GM23338 (cell line): Measurements from ENCODE around the gene DHRS12. TPM values are rescaled to one million over a fixed set of nuclear protein-coding genes. Genes with fewer than 3 reads are reported as not detected.

Experiments used
- ATAC-seq: fragments of 200-7000 bp; cut with Tn5 transposase; 3 replicates; pipeline ENCODE4 v1.9.1; 2020
- DNase-seq: peaks from one replicate; pipeline ENCODE4 v3.0.0-alpha.2; 2015; ENCODE audit warnings: low spot score
- H2AFZ ChIP-seq: fragments of 200-600 bp; sonication (generic); 2 replicates; pipeline ENCODE4 v1.8.0; 2016; ENCODE audit warnings: antibody characterized with exemption, mild to moderate bottlenecking, moderate library complexity
- H3F3A ChIP-seq: fragments of 200-600 bp; sonication (generic); replicated peaks from 2 replicates; pipeline ENCODE4 v1.8.0; 2017; ENCODE audit warnings: antibody characterized with exemption, mixed run types, low read depth
- H3K27ac ChIP-seq: fragments of 200-600 bp; sonication (generic); 2 replicates; pipeline ENCODE4 v1.6.1; 2016; ENCODE audit warnings: low read depth
- H3K27me3 ChIP-seq: fragments of 200-600 bp; sonication (generic); 2 replicates; pipeline ENCODE4 v1.8.0; 2016; ENCODE audit warnings: mild to moderate bottlenecking, mixed run types, moderate library complexity; ENCODE audit not compliant: insufficient read depth
- H3K36me3 ChIP-seq: fragments of 200-600 bp; sonication (generic); 2 replicates; pipeline ENCODE4 v1.8.0; 2016; ENCODE audit warnings: mild to moderate bottlenecking; ENCODE audit not compliant: insufficient read depth
- H3K4me1 ChIP-seq: fragments of 200-600 bp; sonication (generic); 2 replicates; pipeline ENCODE4 v1.8.0; 2016; ENCODE audit warnings: mild to moderate bottlenecking, moderate library complexity; ENCODE audit not compliant: insufficient read depth
- H3K4me2 ChIP-seq: fragments of 200-600 bp; sonication (generic); 2 replicates; pipeline ENCODE4 v1.7.1; 2017; ENCODE audit warnings: mixed run types
- H3K4me3 ChIP-seq: fragments of 200-600 bp; sonication (generic); 2 replicates; pipeline ENCODE4 v1.6.1; 2016; ENCODE audit warnings: mixed run types
- H3K79me2 ChIP-seq: fragments of 200-600 bp; sonication (generic); replicated peaks from 2 replicates; pipeline ENCODE4 v1.8.0; 2017; ENCODE audit warnings: mild to moderate bottlenecking; ENCODE audit not compliant: insufficient read depth
- H3K9me2 ChIP-seq: fragments of 200-600 bp; sonication (generic); 2 replicates; pipeline ENCODE4 v1.8.0; 2017; ENCODE audit not compliant: insufficient read depth
- H4K20me1 ChIP-seq: fragments of 200-600 bp; sonication (generic); replicated peaks from 2 replicates; pipeline ENCODE4 v1.8.0; 2017; ENCODE audit warnings: mild to moderate bottlenecking; ENCODE audit not compliant: insufficient read depth
- H3K27ac Mint-ChIP-seq: 2 replicates; pipeline ENCODE4 v1.8.0; 2020; ENCODE audit warnings: inconsistent platforms, mild to moderate bottlenecking, moderate library complexity, mixed read lengths
- H3K27me3 Mint-ChIP-seq: 3 replicates; pipeline ENCODE4 v1.8.0; 2022; ENCODE audit warnings: low read depth, mild to moderate bottlenecking, moderate library complexity, mixed read lengths, inconsistent platforms; ENCODE audit not compliant: insufficient read depth, poor library complexity
- H3K36me3 Mint-ChIP-seq: 3 replicates; pipeline ENCODE4 v1.8.0; 2021; ENCODE audit warnings: low read depth, mild to moderate bottlenecking, inconsistent platforms, moderate library complexity, mixed read lengths
- H3K4me1 Mint-ChIP-seq: 3 replicates; pipeline ENCODE4 v1.8.0; 2020; ENCODE audit warnings: mild to moderate bottlenecking, inconsistent platforms, mixed read lengths
- H3K4me3 Mint-ChIP-seq: 3 replicates; pipeline ENCODE4 v1.8.0; 2021; ENCODE audit warnings: moderate library complexity, mild to moderate bottlenecking, inconsistent platforms, mixed read lengths
- H3K9me3 Mint-ChIP-seq: 3 replicates; pipeline ENCODE4 v1.8.0; 2020; ENCODE audit warnings: moderate library complexity, mild to moderate bottlenecking, inconsistent platforms, mixed read lengths
- CTCF ChIP-seq, 2 experiments: fragments of 200-600 bp in 1 of 2; sonication (generic) in 1 of 2; conservative IDR thresholded peaks; 2 replicates each; pipeline versions ENCODE4 v1.5.1 to v1.6.1; 2016 to 2017; ENCODE audit warnings: antibody characterized with exemption in 2 of 2, low read depth in 2 of 2, mild to moderate bottlenecking in 2 of 2, moderate library complexity in 1 of 2
- ETS1 ChIP-seq: IDR thresholded peaks from 2 replicates; pipeline ENCODE4 v1.6.1; 2016; ENCODE audit warnings: antibody characterized with exemption
- EZH2 ChIP-seq: fragments of 200-600 bp; sonication (generic); IDR thresholded peaks from one replicate; pipeline ENCODE4 v1.8.0; 2017; ENCODE audit warnings: antibody characterized with exemption, mild to moderate bottlenecking, low read depth; ENCODE audit not compliant: unreplicated experiment
- EZH2phosphoT487 ChIP-seq: fragments of 200-600 bp; sonication (generic); IDR thresholded peaks from one replicate; pipeline ENCODE4 v1.8.1; 2018; ENCODE audit warnings: antibody characterized with exemption; ENCODE audit not compliant: unreplicated experiment
- JUNB ChIP-seq: IDR thresholded peaks from one replicate; pipeline ENCODE4 v1.6.1; 2016; ENCODE audit warnings: antibody characterized with exemption; ENCODE audit not compliant: unreplicated experiment
- NANOG ChIP-seq: IDR thresholded peaks from 2 replicates; pipeline ENCODE4 v1.6.1; 2016; ENCODE audit warnings: antibody characterized with exemption, borderline replicate concordance
- POLR2AphosphoS5 ChIP-seq: IDR thresholded peaks from 2 replicates; pipeline ENCODE4 v1.6.1; 2016; ENCODE audit warnings: antibody characterized with exemption, low read depth
- STAT1 ChIP-seq: IDR thresholded peaks from one replicate; pipeline ENCODE4 v1.6.1; 2016; ENCODE audit warnings: antibody characterized with exemption; ENCODE audit not compliant: unreplicated experiment
- ZNF114 ChIP-seq: fragments of 250-450 bp; sonication (Bioruptor Pico); IDR thresholded peaks from 2 replicates; pipeline ENCODE4 v1.5.0; 2020; ENCODE audit warnings: mild to moderate bottlenecking, moderate library complexity
- ZNF331 ChIP-seq: fragments of 250-450 bp; sonication (Bioruptor Pico); IDR thresholded peaks from 2 replicates; pipeline ENCODE4 v1.5.0; 2020; ENCODE audit warnings: low read depth, mild to moderate bottlenecking, moderate library complexity
- polyA plus RNA-seq: library from polyadenylated mRNA; unstranded; fragments of >200 nt; fragmentation: Nextera tagmentation; extraction: Ambion mirVana; gene quantifications from 2 replicates; pipeline ENCODE4 v1.2.1, GENCODE V29; 2016
- total RNA-seq: library from RNA; depleted of rRNA; stranded (reverse); fragments of >200 nt; shearing (Covaris generic); gene quantifications from 2 replicates; pipeline ENCODE4 v1.2.3, GENCODE V29; 2014

Gene DHRS12
- total and polyA plus RNA-seq, 2 experiments from 2014 or later, result 4.6 to 12.2 TPM

GRCh38 chr13:51811920-51812451, 8.0 kb upstream of the DHRS12 start (continued):
- no peak for TF ChIP-seq CTCF (conservative IDR thresholded peaks at IDR 0.05; ENCODE audit: low read depth in 2 of 2)

- Mint-ChIP-seq H3K4me1 (peaks cover 15% of the 10 kb centered on the region; the same call in 1 of the 3 replicates), H3K36me3 (no peaks in the 10 kb centered on the region), H3K4me3 (no peak overlapping the region), H3K9me3 (no peaks in the 10 kb centered on the region), H3K27ac (no peak overlapping the region), H3K27me3 (peaks cover 5% of the 10 kb centered on the region)
- TF ChIP-seq EZH2phosphoT487 (no peak), STAT1 (no peak), JUNB (no peak), EZH2 (no peak), ETS1 (no peak), ZNF114 (no peak), NANOG (no peak), POLR2AphosphoS5 (no peak)
- Histone ChIP-seq H3K4me1 (peaks cover 11% of the 10 kb centered on the region; the same call in 1 of the 2 replicates), H4K20me1 (no peaks in the 10 kb centered on the region), H3K36me3 (no peaks in the 10 kb centered on the region), H3K4me2 (no peak overlapping the region), H3K9me2 (no peaks in the 10 kb centered on the region), H3K79me2 (no peaks in the 10 kb centered on the region), H3F3A (no peaks in the 10 kb centered on the region), H2AFZ (0 out of 2 replicates have a peak overlapping the region, but pooled peaks have one; percentile 59), H3K4me3 (no peak overlapping the region), H3K27me3 (no peaks in the 10 kb centered on the region), H3K27ac (no peak overlapping the region)
- peak; percentile 28 for DNase-seq
- ATAC-seq, result no peak; the same call in 2 of the 3 replicates
These were observed 7.1 kb upstream of the DHRS12 start for GRCh38 chr13:51811046-51811445.

- Histone ChIP-seq H3K36me3 (no peaks in the 10 kb centered on the region), H3K4me2 (no peak overlapping the region), H3K27me3 (no peaks in the 10 kb centered on the region), H3K4me3 (no peak overlapping the region), H2AFZ (no peak overlapping the region), H4K20me1 (no peaks in the 10 kb centered on the region), H3F3A (peaks cover 9% of the 10 kb centered on the region; the same call in 1 of the 2 replicates), H3K27ac (no peak overlapping the region), H3K9me2 (no peaks in the 10 kb centered on the region), H3K4me1 (peaks cover 22% of the 10 kb centered on the region), H3K79me2 (0 out of 2 replicates have a peak, but pooled peaks cover 4% of the 10 kb centered on the region)
- DNase-seq, result no peak
- TF ChIP-seq POLR2AphosphoS5 (no peak), EZH2 (no peak), ETS1 (no peak), ZNF331 (CRISPR knock-in tag) (no peak)
- no peak for ATAC-seq
- H3K4me1 Mint-ChIP-seq, result peaks cover 24% of the 10 kb centered on the region
- no peaks in the 10 kb centered on the region for H3K9me3 Mint-ChIP-seq
- no peaks in the 10 kb centered on the region for H3K36me3 Mint-ChIP-seq
- H3K27ac Mint-ChIP-seq, result no peak overlapping the region
- peaks cover 8% of the 10 kb centered on the region for H3K27me3 Mint-ChIP-seq
- no peak overlapping the region for H3K4me3 Mint-ChIP-seq
These were observed 4.8 kb upstream of the DHRS12 start for GRCh38 chr13:51808811-51809210.
